GM18508 (cell line): ENCODE results near the gene RRAS2.
A peak's percentile ranks its signal among the peaks of the same experiment; 100 is the strongest.

Source experiments
- ATAC-seq: cut with Tn5 transposase; IDR thresholded peaks from one replicate; pipeline ENCODE4 v1.9.1; 2021; ENCODE audit warnings: moderate number of reproducible peaks; ENCODE audit not compliant: insufficient read depth, unreplicated experiment

The RRAS2 gene

DNA sequence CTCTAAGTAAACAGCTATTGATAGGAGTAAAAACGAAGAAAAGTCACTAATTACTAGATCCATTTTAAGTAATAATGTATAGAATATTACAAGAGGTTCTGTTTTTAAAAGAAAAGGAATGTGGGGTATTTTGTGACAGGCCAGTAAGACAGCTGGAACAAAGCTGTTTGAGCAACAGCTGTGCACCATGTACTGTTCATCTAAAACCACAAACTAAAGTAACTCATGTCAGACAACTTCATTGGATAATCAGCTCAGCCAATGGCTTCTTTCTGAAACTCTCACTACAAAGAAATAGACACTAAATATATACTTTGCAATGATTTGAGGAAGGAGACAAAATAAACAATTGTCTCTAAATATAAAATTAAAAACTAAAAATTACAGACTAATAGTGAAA, 16.1 kb downstream of the RRAS2 start:
- no peak for ATAC-seq

DNA sequence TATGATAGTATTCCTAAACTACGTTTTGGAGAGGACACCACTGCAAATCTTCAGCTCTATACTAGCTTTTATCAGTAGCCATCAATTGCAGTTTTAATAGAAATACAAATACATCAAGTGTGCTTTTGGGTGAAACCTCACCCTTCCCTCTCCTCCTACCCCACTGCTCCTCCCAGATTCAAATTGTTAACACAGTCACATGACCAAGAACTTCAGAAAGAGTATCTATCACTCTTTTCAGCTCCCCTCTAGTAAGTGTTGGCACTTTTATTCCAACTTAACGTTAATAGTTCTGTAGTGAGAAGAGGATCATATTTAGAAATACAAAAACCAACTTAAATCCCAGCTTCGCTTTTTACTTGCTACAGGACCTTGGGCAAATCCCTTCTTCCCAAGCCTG, 17.0 kb downstream of the RRAS2 start:
- ATAC-seq = no peak

DNA sequence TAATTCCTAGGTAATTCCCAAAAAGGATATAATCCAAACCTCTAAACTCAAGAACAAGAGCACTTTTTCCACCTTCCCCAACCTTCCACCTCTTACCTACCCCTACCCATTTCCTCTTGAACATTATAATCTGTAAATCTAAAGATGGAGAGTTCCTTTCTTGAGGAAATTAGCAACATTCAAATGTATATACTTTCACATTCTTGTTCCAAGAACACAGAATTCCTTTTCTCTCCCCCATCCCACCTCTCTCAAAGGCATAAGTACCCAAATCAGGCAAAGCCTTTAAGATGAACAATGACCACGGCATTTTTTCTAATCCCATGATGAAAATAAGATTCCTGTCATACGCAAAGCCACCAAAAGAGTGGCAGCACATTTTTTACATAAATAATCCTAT, 18.3 kb downstream of the RRAS2 start:
- ATAC-seq = no peak

DNA sequence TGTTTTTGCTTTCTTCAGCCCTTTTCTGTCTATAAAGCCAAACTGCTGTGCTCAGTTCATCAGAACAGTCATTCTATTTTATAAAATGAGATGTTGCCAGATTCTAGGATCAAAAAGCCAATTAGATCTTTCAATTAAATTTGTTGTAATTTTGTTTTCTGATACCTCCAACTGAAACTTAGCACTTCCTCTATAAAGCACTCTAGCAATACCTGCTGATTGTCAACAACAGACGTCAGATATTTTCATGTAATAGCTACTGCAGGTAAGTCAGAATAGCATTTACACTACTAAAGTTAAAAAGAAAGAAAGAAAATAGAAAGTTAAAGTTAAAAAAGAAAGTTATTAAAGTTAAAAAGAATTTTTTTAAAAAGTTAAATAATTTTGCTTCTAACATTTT, 19.6 kb downstream of the RRAS2 start:
- ATAC-seq = no peak

DNA sequence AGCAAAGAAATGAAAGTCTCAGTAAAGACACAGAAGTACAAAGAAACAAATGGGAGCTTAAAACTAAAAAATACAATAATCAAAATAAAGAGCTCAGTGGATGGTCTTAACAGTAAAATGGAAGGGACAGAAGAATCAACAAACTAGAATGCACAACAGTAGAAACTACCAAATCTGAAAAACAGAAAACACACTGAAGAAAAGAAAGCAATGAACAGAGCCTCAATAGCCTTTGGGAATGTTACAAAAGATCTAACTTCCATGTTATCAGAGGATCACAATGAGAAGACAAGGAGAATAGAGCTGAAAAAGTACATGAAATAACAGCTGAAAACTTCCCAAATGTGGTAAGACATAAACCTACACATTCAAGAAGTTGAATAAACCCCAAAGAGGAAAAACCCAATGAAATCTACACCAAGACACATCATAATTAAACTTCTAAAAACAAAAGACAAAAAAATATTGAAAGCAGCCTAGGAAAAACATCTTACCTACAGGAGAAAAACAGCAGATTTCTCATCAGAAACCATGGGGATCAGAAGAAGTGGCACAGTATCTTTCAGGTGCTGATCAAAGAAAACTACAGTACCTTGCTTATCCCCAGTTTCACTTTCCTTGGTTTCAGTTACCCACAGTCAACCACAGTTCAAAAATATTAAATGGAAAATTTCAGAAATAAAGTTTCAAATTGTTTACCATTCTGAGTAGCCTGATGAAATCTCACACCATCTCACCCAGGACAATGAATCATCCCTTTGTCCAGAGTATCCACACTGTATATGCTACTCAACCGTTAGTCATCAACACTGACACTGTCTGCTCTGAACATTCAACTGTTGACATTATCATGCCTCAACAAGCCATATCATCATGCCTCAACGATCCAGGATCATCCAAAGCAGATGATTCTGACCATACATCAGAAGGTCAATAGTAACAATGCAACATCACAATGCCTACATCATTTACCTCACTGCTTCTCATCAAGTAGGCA, 22.2 kb downstream of the RRAS2 start:
- no peak for ATAC-seq

DNA sequence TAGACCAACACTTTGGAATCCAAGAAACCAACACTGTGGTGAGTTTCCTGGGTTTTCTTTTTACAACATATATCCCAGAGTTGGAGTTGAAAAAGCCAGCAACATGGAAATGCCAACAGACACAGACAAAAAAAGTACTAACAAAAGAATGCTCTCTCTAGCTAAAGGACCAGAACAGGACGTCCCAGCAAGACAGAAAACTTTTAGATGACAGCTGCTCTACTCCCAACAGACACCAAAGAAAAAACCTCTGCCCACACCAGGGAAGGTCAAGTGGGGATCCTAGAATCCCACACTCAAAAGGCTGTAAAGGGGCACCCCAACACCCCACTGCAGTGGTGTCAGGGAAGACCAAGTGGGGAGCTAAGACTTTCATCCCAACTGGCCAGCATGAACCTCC, 23.3 kb downstream of the RRAS2 start:
- ATAC-seq = no peak

DNA sequence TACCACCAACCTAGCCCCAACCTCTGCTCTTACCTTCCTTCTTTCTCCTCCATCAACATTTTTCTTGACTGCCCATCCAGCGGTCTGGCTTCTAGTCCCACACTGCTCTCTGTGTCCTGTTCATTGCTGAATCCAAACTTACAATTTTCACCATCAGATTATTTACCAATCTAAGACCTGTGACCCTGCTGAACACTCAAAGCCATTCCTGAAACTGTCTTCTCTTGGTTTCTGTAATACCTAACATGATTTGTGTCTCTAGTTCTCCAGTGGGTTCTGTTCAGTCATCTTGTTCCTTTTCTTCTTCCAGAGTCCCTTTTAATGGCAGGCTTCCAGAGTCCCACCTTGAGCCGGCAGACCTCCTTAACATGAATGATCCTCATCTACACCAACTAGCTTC, 24.1 kb downstream of the RRAS2 start:
- ATAC-seq = no peak

DNA sequence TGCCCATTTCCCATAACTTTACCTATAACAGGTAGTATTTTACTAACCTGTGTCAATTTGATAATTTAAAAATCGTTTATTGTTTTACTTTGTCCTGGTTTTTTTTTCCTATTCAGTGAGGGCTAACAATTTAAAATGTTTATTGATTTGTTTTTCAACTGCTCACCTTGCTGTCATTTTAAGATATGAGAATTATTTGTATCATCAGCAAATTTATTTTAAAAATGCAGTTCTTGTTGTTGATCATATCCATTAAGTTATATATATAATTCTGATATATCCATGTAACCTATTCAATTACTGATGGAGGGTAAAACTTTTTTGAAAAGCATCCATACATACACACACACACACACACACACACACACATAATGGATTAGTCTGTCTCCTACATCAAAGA, 24.8 kb downstream of the RRAS2 start:
- ATAC-seq = no peak

DNA sequence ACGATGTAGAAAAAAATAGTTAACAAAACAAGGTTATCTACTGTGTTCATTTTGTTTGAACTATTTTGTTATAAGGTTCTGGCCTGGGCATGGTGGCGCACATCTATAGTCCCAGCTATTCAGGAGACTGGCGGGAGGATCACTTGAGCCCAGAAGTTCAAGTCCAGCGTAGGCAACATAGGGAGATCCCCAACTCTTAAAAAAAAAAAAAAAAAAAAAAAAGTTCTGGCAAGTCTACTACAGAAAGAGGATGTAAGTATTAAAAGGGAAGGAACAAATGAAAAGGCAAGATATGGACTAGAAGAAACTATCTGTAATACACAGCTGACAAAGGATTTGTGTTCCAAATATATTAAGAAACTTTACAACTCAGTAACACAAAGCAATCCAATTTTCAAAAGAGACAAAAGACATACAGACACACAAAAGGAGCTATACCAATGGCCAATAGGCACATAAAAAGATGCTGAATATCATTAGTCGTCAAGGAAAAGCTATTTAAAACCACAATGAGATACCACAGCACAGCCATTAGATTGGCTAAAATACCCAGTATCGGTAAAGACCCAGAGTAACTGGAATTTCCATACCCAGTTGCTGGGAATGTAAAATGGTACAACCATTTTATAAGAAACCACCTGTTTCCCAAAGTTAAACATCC, 27.4 kb downstream of the RRAS2 start:
- peak; percentile 44 for ATAC-seq

DNA sequence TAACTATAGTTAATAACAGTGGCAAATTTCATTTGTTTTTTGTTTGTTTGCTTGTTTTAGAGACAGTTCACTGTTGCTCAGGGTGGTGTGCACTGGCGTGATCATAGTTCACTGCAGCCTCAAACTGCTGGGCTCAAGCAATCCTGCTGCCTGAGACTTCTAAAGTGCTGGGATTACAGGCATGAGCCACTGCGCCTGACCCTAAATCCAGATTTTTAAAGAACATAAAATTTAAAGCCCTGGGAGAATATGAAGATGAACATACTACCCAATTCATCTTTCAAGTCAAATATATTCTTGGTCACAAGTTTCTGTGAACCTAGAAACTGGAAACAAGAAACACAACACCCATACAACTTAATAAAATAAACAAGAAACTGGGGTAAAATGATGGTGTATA, 28.1 kb downstream of the RRAS2 start:
- no peak for ATAC-seq

DNA sequence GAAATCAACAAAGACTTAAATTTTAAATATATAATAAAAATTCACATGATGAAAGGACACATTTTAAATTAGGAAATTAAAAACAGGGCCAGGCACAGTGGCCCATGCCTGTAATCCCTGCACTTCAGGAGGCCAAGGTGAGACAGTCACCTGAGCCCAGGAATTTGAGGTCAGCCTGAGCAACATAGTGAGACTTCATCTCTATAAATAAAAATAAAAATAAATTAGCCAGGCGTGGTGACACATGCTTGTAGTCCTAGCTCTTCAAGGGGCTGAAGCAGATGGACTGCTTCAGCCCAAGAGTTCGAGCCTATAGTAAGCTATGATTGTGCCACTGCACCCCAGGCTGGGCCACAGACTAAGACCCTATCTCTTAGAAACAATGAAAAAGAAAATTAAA, 29.3 kb downstream of the RRAS2 start:
- ATAC-seq = no peak

DNA sequence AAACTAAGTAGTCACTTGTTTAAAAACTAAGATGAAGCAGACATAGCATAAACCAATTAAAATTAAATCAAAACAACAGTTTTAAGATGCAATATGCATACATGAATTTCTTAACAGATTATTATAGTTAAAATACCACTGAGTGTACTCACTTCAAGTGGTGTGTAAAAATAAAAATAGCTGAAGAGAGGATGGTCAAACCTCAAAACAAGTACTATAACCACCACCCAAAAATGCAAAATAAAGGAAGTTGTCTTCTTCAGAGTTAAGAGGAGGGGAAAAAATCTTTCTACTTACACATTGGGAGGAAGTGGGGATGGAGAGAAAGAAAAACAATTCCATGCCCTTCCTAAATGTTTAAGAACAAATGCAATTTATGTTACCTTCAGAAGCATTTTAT, 31.9 kb downstream of the RRAS2 start:
- ATAC-seq = no peak

DNA sequence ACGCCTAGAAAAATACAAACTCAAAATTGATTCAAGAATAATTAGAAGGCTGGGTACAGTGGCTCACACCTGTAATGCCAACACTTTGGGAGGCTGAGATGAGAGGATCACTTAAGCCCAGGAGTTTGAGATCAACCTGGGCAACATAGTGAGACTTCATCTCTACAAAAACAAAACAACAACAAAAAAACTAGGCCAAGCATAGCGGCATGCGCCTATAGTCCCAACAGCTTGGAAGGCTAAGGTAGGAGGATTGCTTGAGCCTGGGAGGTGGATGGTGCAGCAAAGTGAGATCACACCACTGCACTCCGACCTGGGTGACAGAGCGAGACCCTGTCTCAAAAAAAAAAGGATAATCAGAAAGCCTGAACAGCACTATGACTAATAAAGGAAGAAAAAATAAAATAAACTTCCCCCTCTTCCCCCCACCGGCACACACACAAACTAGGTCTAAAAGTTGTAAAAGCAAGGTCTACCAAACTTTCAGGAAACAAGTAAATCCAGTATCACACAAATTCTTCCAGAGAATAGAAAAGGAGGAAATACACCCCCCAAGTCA, 35.8 kb downstream of the RRAS2 start:
- ATAC-seq = no peak

DNA sequence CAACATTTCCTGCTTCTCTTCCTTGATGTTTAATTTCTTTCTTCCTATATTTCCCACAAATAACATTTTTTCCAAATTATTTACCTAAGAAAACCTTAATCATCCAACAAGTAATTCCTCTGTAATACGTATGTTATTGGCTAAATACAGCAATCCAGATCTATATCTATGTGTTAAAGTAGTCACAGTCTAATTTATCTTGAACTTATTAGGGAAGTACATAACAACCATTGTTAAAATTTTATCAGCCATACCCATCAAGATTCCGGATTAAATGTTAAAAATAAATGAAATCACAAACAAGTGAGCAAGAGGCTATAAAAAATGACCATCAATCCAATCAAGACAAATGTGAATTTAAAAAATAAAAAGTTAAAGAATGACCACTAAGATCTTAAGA, 36.5 kb downstream of the RRAS2 start:
- no peak for ATAC-seq

DNA sequence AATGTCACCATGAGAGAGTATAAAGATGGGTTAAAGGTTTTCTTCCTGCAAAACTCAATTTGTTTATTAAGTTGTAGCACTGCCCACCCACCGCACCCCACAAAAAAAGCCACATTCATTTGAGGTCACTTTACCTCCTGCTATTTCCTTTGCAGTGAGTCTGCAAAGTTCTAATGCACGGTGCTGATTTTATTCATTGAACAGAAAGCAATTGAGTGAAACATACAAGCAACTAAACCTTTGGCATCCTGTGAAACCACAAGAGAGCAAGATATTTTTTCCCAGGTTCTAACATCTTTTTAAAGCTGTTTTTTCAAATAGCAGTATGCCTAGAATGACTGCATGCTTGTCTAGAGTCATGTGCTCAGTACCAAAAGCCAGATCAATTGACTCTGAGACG, 39.0 kb downstream of the RRAS2 start:
- ATAC-seq = no peak

DNA sequence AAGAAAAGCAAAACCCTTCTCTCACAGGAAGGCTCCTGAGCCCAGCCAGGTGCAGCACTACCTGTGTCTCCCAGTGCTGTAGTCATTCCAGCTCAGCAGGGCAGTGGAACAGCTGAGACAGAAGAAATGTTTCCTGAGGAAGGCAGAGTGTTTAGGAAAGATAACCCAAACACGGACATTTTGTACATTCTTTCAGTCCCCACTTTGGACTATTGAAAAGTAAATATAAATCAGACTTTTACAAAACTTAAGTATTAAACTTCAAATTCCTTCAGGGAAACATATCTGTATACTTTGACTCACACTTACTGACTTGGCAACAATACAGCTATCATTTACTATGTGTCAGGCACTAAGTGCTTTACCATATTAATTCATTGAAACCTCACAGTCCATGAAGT, 40.4 kb downstream of the RRAS2 start:
- no peak for ATAC-seq

DNA sequence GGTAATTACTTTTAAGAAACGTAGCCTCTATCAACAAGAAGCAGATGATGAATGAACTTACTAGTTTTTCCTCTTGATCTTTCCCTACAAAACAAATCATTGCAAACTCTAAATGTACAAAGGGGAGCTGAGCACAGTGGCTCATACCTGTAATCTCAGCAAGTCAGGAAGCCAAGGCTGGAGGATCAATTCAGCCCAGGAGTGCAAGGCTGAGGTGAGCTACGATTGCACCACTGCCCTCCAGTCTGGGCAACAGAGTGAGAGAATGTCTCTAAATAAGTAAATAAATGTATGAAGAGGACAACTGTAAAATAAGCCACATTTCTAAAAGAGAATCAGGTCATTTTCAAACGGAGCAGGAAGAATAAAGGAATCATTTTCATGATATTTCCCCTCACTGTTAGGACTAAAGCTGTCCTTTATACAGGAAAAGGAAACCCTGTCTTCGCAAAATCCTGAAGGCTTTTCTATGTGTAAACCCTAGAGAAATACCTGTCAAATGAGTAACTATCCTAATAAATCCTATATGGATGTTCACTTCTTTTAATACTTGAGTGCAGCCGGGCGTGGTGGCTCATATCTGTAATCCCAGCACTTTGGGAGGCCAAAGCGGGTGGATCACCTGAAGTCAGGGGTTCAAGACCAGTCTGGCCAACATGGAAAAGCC, 41.2 kb downstream of the RRAS2 start:
- no peak for ATAC-seq

DNA sequence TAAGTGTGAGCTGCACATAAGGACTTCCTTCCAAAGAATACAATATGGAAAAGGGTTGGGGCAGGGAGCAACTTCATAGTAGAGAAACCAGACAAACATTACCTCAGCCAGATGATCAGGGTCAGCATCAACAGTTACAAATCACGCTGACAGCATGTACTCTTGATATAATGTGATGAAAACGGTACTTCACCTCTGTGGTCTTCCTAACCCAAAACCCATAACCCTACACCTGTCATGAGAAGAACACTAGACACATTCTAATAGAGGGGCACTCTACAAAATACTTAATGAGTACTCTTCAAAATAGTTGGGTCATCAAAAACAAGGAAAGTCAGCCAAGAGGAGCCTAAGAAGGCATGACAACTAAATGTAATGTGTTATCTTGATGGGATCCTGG, 43.9 kb downstream of the RRAS2 start:
- no peak for ATAC-seq

DNA sequence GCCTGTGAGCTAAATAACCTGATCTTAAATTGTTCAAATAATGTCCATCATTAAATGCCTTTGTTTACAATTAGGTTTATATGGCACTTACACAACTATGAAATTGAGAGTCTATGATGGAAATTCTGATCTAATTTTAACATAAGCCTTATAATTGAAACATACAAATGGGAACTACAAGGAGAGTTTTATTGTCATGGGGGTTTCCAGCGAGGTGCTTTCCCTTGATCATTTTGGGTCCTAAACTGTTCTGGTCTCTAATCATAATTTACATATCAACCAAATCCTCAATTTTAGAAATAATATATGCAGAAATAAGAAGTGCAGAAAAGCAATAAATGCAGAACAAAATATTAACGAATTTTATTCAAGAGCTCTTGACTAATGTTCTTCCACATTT, 44.9 kb downstream of the RRAS2 start:
- ATAC-seq = no peak

DNA sequence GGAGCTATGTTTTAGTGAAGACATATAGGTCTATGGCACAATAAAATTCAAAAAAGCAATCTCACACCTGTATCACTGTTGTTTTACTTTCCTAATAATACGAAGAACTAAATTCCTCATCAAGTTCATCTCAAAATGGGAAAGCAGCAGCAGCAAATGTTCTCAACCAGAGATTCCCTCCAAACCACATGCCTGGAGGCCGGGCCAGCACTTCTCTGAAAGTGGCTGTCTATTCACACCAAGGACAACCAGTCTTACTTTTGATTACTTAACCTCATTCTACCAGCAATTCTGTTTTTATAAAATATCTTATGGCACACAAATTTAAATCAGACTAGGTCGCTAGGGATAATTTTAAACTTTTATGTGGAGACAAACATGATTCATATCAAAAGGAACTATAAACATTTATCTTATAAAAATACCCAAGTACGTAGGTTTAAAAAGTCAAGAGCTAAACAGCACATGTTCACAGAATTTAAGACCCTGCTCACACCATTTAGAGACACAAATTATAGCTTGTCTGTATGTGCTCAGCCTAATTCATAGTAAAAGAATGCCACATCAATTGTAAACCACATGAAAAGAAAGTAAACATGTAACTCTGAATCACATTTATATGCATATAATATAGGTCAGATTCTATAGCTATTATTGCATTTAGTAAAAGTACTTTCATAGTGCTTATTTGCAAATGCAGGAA, 46.1 kb downstream of the RRAS2 start:
- ATAC-seq = no peak
